Vagina (tissue), 2 donors: ENCODE data around the gene ORAI2. TPM values are rescaled to one million over a fixed set of nuclear protein-coding genes. Genes with fewer than 3 reads are reported as not detected.

Experiments
- DNase-seq, 2 donors: peaks; one replicate each; pipeline ENCODE4 v3.0.0-alpha.2; 2017; ENCODE audit errors: extremely low spot score in 2 of 2
- H3K27ac ChIP-seq: fragments of 200-600 bp; sonication (generic); one replicate; pipeline ENCODE4 v1.5.1; 2019
- H3K27me3 ChIP-seq: fragments of 200-600 bp; sonication (generic); one replicate; pipeline ENCODE4 v1.5.1; 2019
- H3K36me3 ChIP-seq, 2 donors: fragments of 200-600 bp; sonication (generic); one replicate each; pipeline ENCODE4 v1.5.1; 2017 to 2019
- H3K4me1 ChIP-seq: fragments of 200-600 bp; sonication (generic); one replicate; pipeline ENCODE4 v1.5.1; 2019
- H3K4me3 ChIP-seq, 2 donors: fragments of 200-600 bp; sonication (generic); 1 replicate in 1 of 2; 2 replicates in 1 of 2; pipeline ENCODE4 v1.5.1; 2016 to 2019
- H3K9me3 ChIP-seq: fragments of 200-600 bp; sonication (generic); one replicate; pipeline ENCODE4 v1.5.1; 2019
- POLR2A ChIP-seq, 2 donors: fragments of 450-650 bp; IDR thresholded peaks; one replicate each; pipeline ENCODE4 v1.6.1; 2017; ENCODE audit warnings: antibody characterized with exemption in 2 of 2, mild to moderate bottlenecking in 2 of 2, moderate library complexity in 2 of 2
- POLR2AphosphoS5 ChIP-seq, 2 donors: sonication (generic); formaldehyde crosslinking; IDR thresholded peaks; one replicate each; pipeline ENCODE4 v1.9.0; 2017; ENCODE audit warnings: antibody characterized with exemption in 2 of 2, mild to moderate bottlenecking in 2 of 2, low read depth in 1 of 2; ENCODE audit not compliant: insufficient read depth in 1 of 2
- intact Hi-C: fragments of 100-400 bp; cut with DNase I; formaldehyde crosslinking; loops from one replicate; pipeline ENCODE4 v1.15.1; 2023
- total RNA-seq: library from RNA; depleted of rRNA; stranded (reverse); fragments of >200 nt; gene quantifications from one replicate; pipeline ENCODE4 v1.2.3, GENCODE V29; 2016
- TF ChIP-seq, protein P1 (sequence below), 3 experiments: fragments of 450-650 bp in 2 of 3; fragments of 200-600 bp in 1 of 3; sonication (generic) in 1 of 3; IDR thresholded peaks; one replicate each; pipeline ENCODE4 v1.5.1; 2017 to 2019; ENCODE audit warnings: antibody characterized with exemption in 3 of 3, mild to moderate bottlenecking in 2 of 3, moderate library complexity in 2 of 3

The ORAI2 gene
- total RNA-seq, 1 donor from 2014 or later = 15.5 TPM

DNA sequence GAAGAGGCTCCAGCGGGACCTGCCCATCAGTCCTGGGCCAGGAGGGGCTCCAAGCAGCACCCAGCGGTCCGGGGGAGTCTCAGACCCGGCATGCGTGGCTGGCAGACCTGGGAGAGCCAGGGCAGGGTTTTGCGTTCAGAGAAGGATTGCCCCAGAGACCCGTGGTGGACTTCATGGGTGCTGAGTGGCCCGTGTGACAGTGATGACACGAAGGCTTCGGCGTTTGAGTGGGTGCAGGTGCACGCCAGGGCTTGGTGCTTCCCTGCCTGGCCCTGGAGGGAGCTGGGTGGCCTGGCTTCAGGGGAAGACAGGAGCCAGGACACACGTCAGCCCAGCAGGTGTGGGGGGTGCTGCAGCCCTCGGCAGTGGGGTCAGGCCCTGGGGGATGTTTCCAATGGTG lies 13.9 kb downstream of the ORAI2 start:
- Histone ChIP-seq H3K4me3 (no peak overlapping the region), H3K36me3 (peaks cover 0 to 14% of the 10 kb centered on the region in 2 donors), H3K4me1 (no peaks in the 10 kb centered on the region), H3K27me3 (no peaks in the 10 kb centered on the region), H3K9me3 (no peaks in the 10 kb centered on the region), H3K27ac (no peak overlapping the region)
- intact Hi-C loops = no loop called here
- TF ChIP-seq POLR2A (IDR thresholded peaks at IDR 0.05) (no peak), POLR2AphosphoS5 (IDR thresholded peaks at IDR 0.05; ENCODE audit: insufficient read depth in 1 of 2, low read depth in 1 of 2) (no peak)
- TF ChIP-seq, protein P1, sequence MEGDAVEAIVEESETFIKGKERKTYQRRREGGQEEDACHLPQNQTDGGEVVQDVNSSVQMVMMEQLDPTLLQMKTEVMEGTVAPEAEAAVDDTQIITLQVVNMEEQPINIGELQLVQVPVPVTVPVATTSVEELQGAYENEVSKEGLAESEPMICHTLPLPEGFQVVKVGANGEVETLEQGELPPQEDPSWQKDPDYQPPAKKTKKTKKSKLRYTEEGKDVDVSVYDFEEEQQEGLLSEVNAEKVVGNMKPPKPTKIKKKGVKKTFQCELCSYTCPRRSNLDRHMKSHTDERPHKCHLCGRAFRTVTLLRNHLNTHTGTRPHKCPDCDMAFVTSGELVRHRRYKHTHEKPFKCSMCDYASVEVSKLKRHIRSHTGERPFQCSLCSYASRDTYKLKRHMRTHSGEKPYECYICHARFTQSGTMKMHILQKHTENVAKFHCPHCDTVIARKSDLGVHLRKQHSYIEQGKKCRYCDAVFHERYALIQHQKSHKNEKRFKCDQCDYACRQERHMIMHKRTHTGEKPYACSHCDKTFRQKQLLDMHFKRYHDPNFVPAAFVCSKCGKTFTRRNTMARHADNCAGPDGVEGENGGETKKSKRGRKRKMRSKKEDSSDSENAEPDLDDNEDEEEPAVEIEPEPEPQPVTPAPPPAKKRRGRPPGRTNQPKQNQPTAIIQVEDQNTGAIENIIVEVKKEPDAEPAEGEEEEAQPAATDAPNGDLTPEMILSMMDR (IDR thresholded peaks at IDR 0.05) = no peak
- no peak for DNase-seq

DNA sequence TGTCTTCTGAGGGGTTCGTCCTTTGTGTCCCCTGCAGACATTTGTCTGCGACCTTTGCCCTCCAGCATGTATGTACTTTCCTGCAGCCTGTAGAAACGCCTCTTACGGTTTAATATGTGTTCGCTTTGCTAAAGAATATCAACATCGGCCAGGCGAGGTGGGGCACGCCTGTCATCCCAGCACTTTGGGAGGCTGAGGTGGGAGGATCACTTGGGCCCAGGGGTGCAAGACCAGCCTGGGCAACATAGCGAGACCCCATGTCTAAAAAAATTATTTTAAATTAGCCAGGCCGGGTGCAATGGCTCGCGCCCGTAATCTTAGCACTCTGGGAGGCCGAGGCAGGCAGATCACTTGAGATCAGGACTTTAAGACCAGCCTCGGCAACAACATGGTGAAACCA lies 15.8 kb downstream of the ORAI2 start:
- peaks cover 0 to 14% of the 10 kb centered on the region in 2 donors for H3K36me3 ChIP-seq
- H3K4me3 ChIP-seq = no peak overlapping the region
- H3K9me3 ChIP-seq = no peaks in the 10 kb centered on the region
- intact Hi-C loops = no loop called here
- no peak overlapping the region for H3K27ac ChIP-seq
- H3K27me3 ChIP-seq = no peaks in the 10 kb centered on the region
- TF ChIP-seq, protein P1 (IDR thresholded peaks at IDR 0.05) = no peak
- TF ChIP-seq POLR2A (IDR thresholded peaks at IDR 0.05) = no peak
- no peak for TF ChIP-seq POLR2AphosphoS5 (IDR thresholded peaks at IDR 0.05; ENCODE audit: insufficient read depth in 1 of 2, low read depth in 1 of 2)
- no peak for DNase-seq
- no peaks in the 10 kb centered on the region for H3K4me1 ChIP-seq

DNA sequence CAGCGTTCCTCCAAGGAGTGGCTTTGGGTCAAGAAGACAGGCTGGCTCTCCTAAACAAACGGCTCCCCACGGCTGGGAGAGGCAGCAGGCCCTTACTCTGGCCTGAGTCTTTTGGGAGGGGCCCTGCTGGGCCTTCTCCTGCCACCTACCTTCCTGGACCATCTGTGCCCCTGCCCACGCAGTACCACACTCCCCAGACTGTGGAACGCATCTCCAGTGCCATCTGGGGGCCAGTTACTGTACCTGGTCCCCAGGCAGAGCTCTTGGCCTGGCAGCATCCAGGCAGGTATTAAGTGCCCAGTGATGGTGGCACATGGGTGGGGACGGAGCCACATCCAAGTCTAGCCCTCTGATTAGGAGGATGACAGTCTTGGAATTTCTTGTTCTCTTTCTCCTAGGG lies 16.9 kb downstream of the ORAI2 start:
- no peaks in the 10 kb centered on the region for H3K4me1 ChIP-seq
- DNase-seq = no peak
- H3K4me3 ChIP-seq = no peak overlapping the region
- intact Hi-C loops = no loop called here
- no peaks in the 10 kb centered on the region for H3K9me3 ChIP-seq
- H3K36me3 ChIP-seq = peaks cover 0 to 10% of the 10 kb centered on the region in 2 donors
- H3K27me3 ChIP-seq = no peaks in the 10 kb centered on the region
- no peak overlapping the region for H3K27ac ChIP-seq
- no peak for TF ChIP-seq POLR2A (IDR thresholded peaks at IDR 0.05)
- TF ChIP-seq, protein P1 (IDR thresholded peaks at IDR 0.05) = no peak

DNA sequence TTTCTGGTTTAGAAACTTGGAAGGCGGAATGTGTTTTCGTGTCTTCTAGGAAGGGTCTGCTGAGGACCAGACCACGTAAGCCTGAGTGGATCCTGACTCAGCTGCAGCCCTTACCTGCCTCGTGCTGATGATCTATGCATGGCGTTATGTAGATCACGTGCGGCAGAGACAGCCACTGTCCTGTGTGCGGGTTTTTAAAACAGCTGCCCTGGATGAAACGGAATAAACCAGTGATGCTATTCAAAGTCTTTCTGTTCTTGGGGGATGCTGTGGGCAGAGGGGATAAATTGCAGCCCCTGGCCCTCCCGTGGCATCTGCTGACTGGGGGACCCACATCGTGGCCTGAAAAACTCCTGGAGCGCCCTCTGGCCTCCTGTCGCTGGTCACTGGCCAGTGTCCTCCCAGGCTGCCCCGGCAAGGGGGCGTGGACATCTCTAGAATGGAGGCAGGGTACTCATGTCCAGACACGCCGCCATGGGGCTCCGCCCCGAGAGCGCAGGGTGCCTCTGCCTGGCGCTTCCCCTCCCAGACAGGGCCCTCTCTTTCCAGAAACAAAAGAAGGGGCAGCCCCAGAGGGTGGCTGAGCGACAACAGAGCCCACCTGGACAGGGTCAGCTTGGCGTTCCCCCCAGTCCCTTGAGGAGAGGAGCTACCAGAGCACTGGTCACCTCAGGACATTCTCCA lies 18.1 kb downstream of the ORAI2 start:
- Histone ChIP-seq H3K4me1 (no peaks in the 10 kb centered on the region), H3K36me3 (peaks cover 0 to 21% of the 10 kb centered on the region in 2 donors), H3K4me3 (no peak overlapping the region), H3K9me3 (no peaks in the 10 kb centered on the region), H3K27ac (no peak overlapping the region), H3K27me3 (no peaks in the 10 kb centered on the region)
- DNase-seq = no peak
- TF ChIP-seq POLR2AphosphoS5 (IDR thresholded peaks at IDR 0.05; ENCODE audit: insufficient read depth in 1 of 2, low read depth in 1 of 2) = no peak
- TF ChIP-seq, protein P1 (IDR thresholded peaks at IDR 0.05) = no peak
- no peak for TF ChIP-seq POLR2A (IDR thresholded peaks at IDR 0.05)
- intact Hi-C loops = no loop called here

DNA sequence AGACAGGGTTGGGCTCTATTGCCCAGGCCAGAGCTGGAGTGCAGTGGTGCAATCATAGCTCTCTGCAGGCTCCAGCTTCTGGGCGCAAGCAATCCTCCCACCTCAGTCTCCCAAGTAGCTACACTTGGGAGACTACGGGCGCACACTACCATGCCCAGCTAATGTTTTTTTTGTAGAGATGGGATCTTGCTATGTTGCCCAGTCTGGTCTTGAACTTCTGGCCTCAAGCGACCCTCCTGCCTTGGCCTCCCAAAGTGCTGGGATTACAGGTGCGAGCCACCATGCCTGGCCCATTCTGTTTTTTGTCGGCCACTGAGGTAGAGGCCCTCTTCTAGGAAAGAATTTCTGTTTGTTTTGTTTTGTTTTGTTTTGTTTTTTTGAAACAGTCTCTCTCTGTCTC lies 19.1 kb downstream of the ORAI2 start:
- Histone ChIP-seq H3K27ac (no peak overlapping the region), H3K4me1 (no peaks in the 10 kb centered on the region), H3K27me3 (no peaks in the 10 kb centered on the region), H3K4me3 (no peak overlapping the region), H3K36me3 (peaks cover 0 to 20% of the 10 kb centered on the region in 2 donors), H3K9me3 (no peaks in the 10 kb centered on the region)
- no peak for TF ChIP-seq POLR2A (IDR thresholded peaks at IDR 0.05)
- TF ChIP-seq, protein P1 (IDR thresholded peaks at IDR 0.05) = no peak
- intact Hi-C loops = no loop called here
- DNase-seq = no peak
